ENCODE measurements around the gene SLC25A11.

The SLC25A11 gene

DNA sequence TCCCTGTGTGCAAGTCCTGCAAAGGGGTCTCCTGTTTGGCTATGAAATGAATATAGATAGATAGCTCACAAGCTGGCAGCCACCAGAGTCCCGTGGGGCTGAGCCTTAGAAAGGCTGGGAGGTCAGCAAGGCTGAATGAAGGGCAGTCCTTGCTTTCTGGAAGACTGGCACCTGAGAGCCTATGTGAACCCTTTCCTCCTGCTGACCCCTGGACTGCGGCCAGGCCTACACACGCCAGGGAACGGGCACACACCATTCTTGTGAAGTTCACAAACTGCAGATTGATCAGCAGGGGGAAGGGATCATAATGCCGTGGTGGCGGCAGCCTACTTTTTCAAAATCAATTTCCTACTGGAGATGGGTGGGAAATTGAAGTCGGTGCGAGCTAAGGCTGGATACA lies 41.5 kb downstream of the SLC25A11 start:
- no peak for DNase-seq (ENCODE audit: low read depth in 2 of 2)
- no peak for TF ChIP-seq CTCF (IDR thresholded peaks at IDR 0.05; ENCODE audit: low read depth, low read length)
- H3K4me3 ChIP-seq (replicated peaks in 1 of 2; ENCODE audit: low read depth in 2 of 2, low read length in 2 of 2): no peak overlapping the region

GRCh38 chr17:4897785-4898184 lies 42.1 kb downstream of the SLC25A11 start:
- no peak for DNase-seq (ENCODE audit: low read depth in 2 of 2)
- TF ChIP-seq CTCF (IDR thresholded peaks at IDR 0.05; ENCODE audit: low read depth, low read length): no peak

DNA sequence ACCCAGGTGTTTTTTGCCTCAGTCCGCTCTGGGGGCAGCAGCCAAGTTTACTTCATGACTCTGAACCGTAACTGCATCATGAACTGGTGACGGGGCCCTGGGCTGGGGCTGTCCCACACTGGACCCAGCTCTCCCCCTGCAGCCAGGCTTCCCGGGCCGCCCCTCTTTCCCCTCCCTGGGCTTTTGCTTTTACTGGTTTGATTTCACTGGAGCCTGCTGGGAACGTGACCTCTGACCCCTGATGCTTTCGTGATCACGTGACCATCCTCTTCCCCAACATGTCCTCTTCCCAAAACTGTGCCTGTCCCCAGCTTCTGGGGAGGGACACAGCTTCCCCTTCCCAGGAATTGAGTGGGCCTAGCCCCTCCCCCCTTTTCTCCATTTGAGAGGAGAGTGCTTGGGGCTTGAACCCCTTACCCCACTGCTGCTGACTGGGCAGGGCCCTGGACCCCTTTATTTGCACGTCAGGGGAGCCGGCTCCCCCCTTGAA lies 42.6 kb downstream of the SLC25A11 start:
- no peak for TF ChIP-seq CTCF (IDR thresholded peaks at IDR 0.05; ENCODE audit: low read depth, low read length)
- DNase-seq (ENCODE audit: low read depth in 2 of 2): no peak
- no peak overlapping the region for H3K4me3 ChIP-seq (replicated peaks in 1 of 2; ENCODE audit: low read depth in 2 of 2, low read length in 2 of 2)

More at GRCh38 chr17:4897785-4898184, 42.1 kb downstream of the SLC25A11 start:
- H3K4me3 ChIP-seq (replicated peaks in 1 of 2; ENCODE audit: low read depth in 2 of 2, low read length in 2 of 2): no peak overlapping the region

GRCh38 chr17:4896332-4897197 lies 43.3 kb downstream of the SLC25A11 start:
- DNase-seq (ENCODE audit: low read depth in 2 of 2): no peak
- TF ChIP-seq CTCF (IDR thresholded peaks at IDR 0.05; ENCODE audit: low read depth, low read length): no peak
- no peak overlapping the region for H3K4me3 ChIP-seq (replicated peaks in 1 of 2; ENCODE audit: low read depth in 2 of 2, low read length in 2 of 2)

DNA sequence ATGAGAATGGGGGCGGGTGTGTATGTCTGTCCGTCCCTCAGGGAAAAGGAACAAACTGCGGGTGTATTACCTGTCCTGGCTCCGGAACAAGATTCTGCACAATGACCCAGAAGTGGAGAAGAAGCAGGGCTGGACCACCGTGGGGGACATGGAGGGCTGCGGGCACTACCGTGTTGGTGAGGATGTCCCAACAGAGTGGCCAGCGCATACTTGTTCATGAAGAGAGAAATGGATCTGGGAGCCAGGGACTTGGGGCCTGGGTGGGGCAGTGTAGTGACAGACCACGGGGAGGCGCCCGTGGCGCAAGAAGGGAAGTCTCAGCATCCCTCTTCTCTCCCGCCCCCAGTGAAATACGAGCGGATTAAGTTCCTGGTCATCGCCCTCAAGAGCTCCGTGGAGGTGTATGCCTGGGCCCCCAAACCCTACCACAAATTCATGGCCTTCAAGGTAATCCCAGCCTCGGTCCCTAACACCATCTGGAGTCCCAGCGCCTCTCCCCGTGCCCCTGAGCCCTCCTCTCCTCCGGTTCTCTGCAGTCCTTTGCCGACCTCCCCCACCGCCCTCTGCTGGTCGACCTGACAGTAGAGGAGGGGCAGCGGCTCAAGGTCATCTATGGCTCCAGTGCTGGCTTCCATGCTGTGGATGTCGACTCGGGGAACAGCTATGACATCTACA lies 44.1 kb downstream of the SLC25A11 start:
- peak; percentile 8 for TF ChIP-seq CTCF (IDR thresholded peaks at IDR 0.05; ENCODE audit: low read depth, low read length)
- no peak for DNase-seq (ENCODE audit: low read depth in 2 of 2)
- no peak overlapping the region for H3K4me3 ChIP-seq (replicated peaks in 1 of 2; ENCODE audit: low read depth in 2 of 2, low read length in 2 of 2)

- no peak for TF ChIP-seq CTCF (IDR thresholded peaks at IDR 0.05; ENCODE audit: low read depth, low read length)
- DNase-seq (ENCODE audit: low read depth in 2 of 2): no peak
- H3K4me3 ChIP-seq (replicated peaks in 1 of 2; ENCODE audit: low read depth in 2 of 2, low read length in 2 of 2): no peak overlapping the region
These were observed 44.7 kb downstream of the SLC25A11 start for GRCh38 chr17:4895121-4895520.
